ENCODE results near the gene CCN6. TPM values are rescaled to one million over a fixed set of nuclear protein-coding genes. Genes with fewer than 3 reads are reported as not detected.
A peak's percentile ranks its signal among the peaks of the same experiment; 100 is the strongest.
"Not testable (repeated sequence)": the region's sequence is repeated elsewhere in the genome, so short reads cannot be mapped to it uniquely, and the experiment has no call there.

The CCN6 gene
- total RNA-seq, 1 donor from 2014 or later, result not detected

DNA sequence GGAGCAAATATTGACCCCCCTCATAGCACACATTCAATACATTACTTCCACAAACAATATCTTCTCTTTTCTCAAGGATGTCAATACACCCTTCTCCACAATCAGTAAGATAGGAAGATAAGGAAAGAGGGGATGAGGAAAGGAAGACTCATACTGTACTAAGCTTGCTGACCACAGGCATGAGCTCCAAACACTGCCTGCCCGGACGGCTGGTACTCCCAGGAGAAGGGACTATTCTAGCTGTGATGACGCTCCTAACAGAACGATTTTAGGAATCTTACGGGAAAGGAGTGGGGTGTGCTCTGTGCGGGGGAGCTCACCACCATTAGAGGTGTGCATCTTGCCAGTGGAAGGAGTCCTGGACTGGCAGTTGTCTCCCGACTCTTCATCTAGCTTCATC lies 3.9 kb upstream of the CCN6 start:
- DNase-seq (ENCODE audit: low read depth, low spot score), result no peak

DNA sequence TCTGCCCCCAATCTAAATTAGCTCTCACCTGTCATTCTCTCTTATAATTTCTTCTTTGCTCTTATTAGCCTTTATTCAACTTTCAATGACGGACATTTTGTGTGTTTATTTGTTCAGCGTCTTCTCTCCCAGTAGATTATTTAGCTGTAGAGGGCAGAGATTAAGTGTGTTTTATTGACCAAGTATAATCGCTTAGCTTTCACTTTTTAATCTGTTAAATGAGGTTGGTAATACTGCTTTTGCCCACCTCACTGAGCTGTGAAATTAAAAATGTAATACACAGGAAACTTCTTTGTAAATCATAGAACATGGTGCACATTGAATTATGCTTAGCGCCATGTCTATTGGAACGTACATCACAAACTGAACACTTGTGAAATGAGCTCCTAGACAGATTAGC lies 3.5 kb upstream of the CCN6 start:
- no peak for DNase-seq (ENCODE audit: low read depth, low spot score)

DNA sequence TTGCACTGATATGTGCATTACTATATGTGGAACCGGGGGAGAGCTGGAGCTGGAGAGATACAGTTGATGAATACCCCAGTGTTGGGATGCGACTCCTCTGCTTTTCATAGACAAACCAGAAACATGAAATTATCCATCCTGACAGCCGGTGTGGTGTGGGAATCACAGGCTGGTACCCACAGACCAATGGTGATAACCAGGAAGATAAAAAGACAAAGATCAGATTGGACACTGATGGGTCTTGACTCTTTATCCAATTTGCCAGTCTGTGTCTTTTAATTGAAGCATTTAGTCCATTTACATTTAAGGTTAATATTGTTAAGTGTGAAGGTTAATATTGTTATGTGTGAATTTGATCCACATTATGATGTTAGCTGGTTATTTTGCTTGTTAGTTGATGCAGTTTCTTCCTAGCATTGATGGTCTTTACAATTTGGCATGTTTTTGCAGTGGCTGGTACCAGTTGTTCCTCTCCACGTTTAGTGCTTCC lies 2.6 kb upstream of the CCN6 start:
- DNase-seq (ENCODE audit: low read depth, low spot score), result not testable (repeated sequence)

DNA sequence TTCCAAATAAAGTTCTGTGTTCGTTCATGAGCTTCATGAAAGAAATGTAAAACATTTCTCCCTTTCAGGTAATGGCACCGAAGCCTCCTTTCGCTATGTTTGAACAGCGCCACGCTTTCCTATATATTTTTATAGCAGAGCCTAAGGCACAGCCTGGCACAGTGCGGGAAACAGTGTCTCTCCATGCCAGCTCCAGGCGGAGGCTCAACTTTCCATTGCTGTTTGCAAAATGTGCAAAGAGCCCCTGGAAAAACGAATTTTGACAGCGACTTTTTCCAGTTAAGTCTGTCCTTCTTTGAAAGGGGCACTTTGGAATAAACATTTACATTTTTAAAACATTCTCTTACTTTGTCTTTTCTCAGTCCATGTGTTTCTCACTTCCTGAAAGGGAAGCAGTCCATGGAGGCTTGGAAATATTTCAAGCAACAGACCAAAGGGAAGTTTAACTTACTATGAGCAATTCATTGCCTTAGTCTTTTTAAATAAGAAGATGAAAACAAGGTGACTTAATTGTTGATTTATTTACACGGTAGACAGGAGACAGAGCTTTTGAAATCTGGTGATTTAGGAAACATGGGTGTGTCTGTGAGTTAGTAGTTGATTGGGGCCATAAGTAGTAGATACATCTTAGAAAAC lies 769 bp downstream of the CCN6 start:
- no peak for DNase-seq (ENCODE audit: low read depth, low spot score)

DNA sequence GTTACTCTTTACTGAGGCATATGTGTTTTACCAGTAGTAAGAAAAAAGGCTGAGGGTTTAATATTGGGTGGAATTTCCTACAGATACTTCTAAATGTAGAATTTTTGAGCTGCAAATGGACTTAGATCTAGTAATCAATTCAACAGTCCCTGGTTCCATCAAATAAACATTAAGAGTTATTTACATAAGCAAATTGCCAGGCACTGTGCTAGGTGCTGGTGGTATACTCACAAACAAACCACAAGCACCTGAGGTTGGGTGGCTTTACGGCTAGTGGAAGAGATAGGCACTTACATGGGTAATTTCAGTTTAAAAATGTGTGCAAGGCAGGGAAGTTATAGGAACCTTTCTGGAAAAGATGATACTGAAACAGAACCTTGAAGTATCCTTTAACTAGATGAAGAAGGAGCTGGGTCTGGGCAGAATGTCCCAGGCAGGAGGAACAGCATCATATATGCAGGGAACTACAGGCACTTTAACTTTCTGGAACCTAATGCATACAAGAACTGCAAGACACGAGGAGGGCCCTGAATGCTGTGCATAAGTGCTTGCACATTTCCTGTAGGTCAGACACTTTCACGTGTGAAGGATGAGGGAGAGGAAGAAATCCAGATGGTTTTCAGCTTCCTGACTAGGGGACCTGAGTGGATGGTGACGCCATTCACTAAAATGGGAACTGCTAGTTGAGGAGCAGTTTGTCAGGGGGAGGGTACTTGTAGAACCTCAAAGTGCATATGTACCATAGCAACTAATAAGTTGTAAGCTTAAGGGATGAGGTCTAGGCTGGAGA lies 4.5 kb downstream of the CCN6 start:
- no peak for DNase-seq (ENCODE audit: low read depth, low spot score)

DNA sequence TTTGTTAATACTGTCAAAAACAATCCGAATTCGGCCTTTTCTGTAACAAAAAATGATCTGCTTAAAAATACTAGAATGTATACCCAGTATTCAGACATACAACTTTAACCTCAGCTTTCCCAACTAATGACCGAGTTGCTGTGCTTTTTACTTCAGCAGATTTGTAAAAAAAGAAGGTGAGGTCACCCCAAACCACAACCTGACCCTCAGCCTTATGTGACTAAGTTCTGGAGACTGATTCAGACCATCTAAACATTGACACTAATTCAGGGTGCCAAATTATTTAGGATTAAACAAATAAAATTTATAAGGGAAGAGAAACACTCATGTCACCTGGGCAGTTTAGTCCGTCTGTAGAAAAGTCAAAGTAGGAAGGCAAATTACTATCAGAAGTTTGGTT lies 7.7 kb downstream of the CCN6 start:
- DNase-seq (ENCODE audit: low read depth, low spot score), result no peak

DNA sequence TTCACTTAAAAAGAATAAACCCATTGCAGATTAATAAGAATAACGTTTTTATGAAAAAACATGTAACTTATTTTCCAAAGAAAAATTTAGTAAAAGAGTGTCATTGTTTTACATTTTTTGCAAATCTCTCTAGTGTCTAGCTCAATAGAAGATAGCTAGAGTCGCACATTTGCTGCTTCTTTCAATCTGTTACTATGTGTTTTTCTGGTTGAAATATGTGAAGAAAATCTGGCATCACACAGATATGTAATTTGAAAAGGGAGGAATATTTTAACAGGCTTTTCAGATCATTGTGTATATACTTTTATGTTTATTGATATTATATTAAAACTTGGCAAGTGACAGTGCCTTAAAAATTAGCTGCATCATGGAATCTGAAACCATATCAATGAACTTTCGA lies 9.1 kb downstream of the CCN6 start:
- no peak for DNase-seq (ENCODE audit: low read depth, low spot score)

DNA sequence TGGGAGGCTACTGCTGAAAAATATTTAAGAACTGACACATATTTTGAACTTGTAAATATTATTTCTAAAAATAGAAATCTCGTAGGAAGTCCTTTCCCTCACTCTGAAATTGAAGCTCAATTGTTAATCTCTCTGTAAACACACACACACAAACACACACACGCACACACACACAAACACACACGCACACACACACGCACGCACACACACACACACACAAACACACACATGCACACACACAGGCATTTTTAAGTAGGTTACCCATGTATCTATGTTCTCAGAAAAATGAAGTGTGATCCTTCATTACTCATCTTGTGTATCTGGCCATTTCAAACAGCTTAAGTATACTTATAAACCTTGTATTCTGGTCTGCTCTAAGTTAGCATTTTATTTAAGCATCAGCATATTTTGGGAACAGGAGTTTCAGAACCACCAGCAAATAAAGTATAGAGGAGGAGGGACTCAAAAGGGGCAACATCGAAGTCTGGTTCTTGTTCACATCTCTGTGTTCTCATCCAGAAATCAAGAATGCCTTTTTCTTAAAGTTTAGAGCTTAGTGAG lies 11.6 kb downstream of the CCN6 start:
- DNase-seq (ENCODE audit: low read depth, low spot score), result no peak

DNA sequence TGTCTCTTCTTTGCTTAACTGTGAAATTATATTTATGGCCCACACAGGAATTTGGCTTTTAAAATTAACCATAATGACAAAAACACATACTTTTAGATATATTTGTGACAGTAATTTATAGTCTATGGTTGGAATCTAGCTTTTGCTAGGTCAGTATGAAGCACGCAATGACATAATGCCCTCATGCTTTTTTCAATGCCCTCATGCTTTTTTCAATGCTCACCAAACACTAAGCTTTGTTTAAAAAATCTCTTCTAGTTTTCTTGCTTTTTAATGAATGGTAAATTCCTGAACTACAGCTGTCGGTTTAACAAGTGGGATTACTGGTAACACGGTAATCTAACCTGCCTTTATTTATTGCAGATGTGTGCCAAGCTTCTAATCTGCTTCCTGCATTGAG lies 12.7 kb downstream of the CCN6 start:
- no peak for DNase-seq (ENCODE audit: low read depth, low spot score)

DNA sequence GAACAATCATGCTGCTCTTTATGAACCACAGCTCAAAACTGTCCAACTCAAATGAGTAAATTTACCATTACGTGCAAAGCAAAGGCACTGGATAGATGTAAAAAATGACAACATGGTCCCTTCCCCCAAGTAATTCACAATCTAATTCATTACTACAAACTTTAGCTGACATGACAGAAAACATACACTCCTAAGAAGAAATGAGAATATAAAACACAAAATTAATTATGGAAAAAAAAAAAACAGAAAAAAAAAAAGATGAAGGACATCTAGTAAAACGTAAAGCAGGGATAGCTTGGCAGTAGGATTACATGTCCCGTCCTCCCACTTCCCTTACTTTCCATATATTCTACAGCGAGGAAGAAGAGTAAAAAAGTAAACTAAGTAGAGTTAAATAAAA lies 27.7 kb downstream of the CCN6 start:
- no peak for DNase-seq (ENCODE audit: low read depth, low spot score)

DNA sequence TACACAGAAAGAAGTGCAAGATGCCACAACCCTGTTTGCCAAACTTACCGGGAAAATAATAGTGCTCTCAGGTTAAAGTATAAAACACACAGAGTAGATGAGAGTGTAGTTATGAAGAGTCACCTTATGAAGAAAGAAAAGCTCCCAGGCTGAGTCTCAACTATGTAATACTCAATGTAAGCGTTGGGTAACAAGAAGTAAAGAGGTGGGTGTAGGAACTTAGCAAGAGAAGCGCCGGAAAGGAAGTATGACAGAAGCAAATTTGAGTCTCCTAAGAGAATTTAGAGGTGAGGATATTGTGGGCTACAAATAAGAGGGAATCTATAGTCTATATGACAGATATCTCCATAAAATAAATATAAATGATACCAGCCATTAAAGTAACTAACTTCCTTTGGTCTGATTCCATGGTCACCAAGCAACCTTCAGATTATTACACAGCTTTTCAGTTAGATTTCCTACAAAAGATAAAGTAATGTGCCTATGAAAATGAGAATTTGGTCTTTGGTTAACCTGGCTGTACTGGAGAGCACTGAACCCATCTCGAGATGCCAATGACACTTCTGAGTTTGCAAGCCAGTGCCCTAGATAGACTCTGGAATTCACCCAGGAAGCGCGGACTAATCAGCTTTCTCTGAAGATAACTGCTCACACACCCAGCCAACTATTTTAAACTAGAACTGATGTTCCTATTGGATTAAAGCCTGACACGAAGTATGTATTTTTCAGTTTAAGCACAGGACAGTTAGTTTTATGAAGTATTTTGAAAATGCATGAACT lies 31.6 kb downstream of the CCN6 start:
- DNase-seq (ENCODE audit: low read depth, low spot score), result no peak

DNA sequence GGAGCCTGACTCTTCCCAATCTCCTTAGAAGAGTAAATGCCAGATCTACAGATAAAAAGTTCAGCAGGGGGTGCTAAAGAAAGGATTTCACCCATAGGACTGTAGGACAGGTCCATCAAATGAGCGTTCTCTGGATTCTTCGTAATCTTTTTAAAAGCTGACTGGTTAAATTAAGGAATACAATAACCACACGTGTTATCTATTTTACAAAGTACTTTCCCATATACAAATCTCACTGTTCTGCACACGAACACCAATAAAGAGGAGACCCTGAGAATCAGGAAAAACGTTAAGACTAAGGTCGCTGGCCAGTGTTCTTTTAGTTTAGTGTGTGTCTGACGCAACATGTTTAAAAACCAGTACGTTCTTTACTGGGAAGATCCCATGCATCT lies 32.8 kb downstream of the CCN6 start:
- DNase-seq (ENCODE audit: low read depth, low spot score), result no peak

DNA sequence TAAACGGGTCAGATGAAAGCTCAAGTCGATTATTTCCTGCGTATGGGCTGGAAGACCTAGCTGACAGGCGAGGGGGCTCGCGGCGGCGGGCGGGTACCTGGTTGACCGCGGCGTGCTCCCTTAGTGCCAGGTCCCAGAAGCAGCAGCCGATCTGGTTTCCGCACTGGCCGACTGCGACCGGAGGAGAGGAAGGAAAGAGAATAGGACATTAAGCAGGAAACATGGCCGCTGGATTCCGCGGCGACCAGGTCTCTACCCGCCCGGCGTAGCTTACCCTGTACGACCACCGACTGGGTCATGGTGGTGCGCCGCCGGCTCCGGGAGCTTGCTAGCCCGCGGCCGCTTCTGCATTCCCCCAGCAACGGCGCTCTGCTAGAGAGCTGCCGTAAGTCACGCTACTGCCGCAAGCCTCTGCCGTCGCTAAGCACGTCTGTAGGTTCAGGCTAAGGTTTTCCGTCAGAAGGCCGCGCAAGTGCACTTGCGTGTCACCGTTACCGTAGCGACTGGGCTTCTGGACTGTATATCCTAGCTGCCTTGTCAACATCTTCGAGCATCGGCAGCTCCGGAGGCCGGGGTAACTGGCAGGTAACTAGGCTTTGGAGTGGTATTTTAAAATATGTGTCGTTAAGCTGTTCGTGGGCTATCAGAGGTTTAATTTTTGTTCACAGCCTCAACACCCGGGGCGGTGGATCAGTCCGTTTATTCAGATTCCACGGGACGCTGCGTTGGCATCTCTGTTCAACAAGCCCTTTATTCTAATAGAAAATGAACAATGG lies 33.4 kb downstream of the CCN6 start, which contains the start of the genes FAM229B and TUBE1:
Gene FAM229B, plus strand, starts transcription at position 456 of the 776 bp plus-strand sequence. CDS start 11,693 bp downstream, outside the sequence.
Gene TUBE1, minus strand, starts transcription at position 347 of the 776 bp plus-strand sequence. Its CDS starts 48 bp downstream, at position 299.
- peak; percentile 96 for DNase-seq (ENCODE audit: low read depth, low spot score)

DNA sequence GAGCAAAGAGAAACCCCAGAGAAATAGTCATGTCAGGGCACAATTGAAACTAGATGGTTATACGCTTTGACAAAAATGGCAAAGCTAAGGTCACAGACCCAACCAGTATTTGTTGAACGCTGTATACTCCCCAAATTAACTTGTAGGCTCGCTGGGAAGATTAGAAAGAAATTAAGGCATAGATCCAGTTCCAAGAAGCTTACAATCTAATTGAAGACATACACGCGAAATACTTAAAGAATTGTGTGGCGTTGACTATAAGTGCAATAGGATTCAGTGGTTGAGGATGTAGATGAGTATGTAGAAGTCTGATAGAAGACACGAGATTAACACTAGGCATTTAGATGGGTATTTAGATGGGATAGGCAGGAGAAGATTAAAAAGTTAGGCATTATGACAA lies 34.0 kb downstream of the CCN6 start:
- DNase-seq (ENCODE audit: low read depth, low spot score), result no peak

DNA sequence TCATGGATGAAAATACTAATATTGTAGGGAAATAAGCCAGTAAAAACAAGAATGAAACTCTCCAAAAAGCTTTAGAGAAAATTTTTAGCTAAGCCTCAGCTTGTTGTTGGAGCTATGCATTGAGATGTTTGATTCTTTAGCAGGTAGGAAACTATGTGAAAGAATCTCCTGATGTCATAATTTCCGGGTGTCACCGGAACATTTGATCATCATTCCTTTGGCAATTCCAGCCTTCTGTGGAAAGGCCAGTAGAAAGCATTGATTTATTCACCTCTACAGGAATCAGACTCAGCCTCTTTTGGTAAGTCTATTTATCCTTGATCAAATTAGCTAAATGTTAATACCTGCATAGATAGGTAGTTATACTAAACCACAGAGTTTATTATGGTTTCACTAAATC lies 43.0 kb downstream of the CCN6 start:
- DNase-seq (ENCODE audit: low read depth, low spot score), result no peak

DNA sequence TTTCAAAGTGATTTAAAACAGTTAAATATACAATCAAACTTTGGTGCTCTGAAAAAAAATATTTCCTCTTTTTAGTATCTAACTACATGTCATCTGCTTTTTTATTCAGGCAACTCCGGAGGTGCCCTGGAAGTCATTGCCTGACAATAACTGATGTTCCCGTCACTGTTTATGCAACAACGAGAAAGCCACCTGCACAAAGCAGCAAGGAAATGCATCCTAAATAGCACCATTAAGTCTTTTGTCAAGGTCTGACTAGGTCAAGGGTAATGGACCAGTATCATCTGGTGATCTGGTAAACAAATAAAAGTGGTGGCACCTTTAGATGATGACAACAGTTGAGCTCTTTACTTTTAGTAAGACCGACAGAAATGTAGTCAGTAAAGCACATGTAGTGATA lies 46.7 kb downstream of the CCN6 start:
- no peak for DNase-seq (ENCODE audit: low read depth, low spot score)

DNA sequence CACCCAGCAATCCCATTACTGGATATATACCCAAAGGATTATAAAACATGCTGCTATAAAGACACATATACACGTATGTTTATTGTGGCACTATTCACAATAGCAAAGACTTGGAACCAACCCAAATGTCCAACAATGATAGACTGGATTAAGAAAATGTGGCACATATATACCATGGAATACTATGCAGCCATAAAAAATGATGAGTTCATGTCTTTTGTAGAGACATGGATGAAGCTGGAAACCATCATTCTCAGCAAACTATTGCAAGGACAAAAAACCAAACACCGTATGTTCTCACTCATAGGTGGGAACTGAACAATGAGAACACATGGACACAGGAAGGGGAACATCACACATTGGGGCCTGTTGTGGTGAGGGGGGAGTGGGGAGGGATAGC lies 52.1 kb downstream of the CCN6 start:
- not testable (repeated sequence) for DNase-seq (ENCODE audit: low read depth, low spot score)

DNA sequence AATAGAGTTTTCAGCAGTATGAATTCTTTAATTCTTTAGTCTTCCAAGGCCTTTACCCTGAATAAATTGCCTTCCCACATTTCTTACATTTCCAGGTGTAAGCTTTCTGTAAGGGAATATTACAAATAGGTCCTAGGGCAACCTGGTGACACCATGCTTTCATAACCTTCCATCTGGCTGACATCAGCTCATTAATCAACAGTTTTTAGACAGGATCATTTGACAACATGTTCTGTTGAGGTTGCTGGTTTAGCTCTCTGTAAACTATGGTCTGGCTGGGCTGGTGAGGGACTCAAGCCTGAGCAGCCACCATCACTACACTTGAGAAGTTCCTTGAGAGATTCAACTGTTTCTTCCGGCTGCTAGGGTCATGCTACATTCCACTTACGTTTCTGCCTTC lies 52.7 kb downstream of the CCN6 start:
- no peak for DNase-seq (ENCODE audit: low read depth, low spot score)

DNA sequence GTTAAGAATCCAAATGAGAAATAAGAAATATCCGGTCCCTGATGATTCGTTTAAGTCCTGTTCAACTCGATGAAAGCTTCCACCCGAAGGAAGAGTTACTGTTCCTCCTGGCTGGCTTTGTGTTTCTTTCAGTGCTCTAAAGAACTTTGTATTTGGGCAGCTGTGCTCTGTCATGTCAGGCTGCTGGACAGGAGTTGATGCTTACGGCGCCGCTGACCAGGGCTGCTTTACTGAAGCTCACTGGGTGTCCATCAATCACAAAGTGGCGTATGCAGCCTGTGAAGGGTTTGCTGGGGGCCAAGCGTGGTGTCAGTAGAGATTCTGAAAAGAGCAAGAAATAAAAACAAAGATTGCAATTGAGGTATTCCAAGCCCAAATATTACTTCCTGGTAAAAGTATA lies 55.4 kb downstream of the CCN6 start:
- no peak for DNase-seq (ENCODE audit: low read depth, low spot score)

DNA sequence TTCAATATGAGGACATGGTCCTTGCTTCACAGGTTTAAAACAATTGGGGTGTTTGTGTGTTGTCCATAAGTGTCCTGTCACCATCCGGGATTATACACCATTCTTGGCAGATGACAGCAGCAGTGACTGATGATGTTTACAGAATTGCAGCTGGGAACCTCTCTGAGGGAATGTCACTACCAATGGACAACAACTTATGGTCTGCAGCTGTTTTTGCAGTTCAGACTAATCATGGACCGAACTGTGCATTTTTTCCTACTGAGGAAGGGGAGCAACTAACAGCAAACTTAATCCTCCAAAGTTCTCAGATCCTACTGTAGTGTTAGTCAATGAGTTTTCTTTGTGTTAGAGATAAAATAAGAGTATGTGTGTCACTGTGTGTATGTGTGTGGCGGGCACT lies 59.5 kb downstream of the CCN6 start:
- DNase-seq (ENCODE audit: low read depth, low spot score), result no peak

DNA sequence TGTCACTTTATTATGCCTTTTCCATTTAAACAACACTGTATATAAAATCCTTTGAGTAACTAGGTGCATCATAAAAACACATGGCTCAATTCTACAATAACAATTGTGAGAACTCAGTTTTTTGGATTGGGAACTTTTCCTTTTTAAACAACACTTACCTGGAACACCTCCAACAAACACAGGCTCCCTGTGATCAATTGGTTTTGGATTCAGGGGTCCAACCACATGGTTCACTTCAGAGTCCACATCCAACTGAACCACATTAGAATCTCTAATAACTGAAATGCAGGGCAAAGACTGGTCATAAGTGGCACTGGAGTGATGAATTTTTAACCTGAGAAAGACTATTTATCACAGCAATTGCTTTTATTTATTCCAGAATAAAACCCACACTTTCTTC lies 60.0 kb downstream of the CCN6 start:
- DNase-seq (ENCODE audit: low read depth, low spot score), result no peak

Measured in pulmonary artery endothelial cell (primary cell).